ENCODE data around the gene SPHK2. TPM values are rescaled to one million over a fixed set of nuclear protein-coding genes. Genes with fewer than 3 reads are reported as not detected.
"Not testable (repeated sequence)": the region's sequence is repeated elsewhere in the genome, so short reads cannot be mapped to it uniquely, and the experiment has no call there.

SPHK2 gene
- total and polyA plus RNA-seq, 2 experiments from 2014 or later = 22.5 to 25.3 TPM

DNA sequence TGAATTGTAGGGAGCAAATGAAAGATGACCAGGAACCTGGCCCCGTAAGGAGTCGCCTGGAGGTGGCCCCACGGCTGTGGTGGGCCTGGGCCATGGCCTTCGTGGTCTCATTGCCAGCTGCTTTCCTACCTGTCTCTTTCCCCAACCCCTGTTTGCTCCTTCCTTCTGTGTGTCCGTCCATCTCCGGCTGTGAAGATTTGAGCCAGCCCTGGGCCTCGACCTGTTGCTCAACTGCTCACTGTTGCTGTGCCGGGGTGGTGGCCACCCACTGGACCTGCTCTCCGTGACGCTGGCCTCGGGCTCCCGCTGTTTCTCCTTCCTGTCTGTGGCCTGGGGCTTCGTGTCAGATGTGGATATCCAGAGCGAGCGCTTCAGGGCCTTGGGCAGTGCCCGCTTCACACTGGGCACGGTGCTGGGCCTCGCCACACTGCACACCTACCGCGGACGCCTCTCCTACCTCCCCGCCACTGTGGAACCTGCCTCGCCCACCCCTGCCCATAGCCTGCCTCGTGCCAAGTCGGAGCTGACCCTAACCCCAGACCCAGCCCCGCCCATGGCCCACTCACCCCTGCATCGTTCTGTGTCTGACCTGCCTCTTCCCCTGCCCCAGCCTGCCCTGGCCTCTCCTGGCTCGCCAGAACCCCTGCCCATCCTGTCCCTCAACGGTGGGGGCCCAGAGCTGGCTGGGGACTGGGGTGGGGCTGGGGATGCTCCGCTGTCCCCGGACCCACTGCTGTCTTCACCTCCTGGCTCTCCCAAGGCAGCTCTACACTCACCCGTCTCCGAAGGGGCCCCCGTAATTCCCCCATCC lies 9.4 kb downstream of the SPHK2 start:
- no peak overlapping the region for H3K27ac ChIP-seq
- no peak overlapping the region for H3K4me3 ChIP-seq
- H3K27me3 ChIP-seq = no peaks in the 10 kb centered on the region
- TF ChIP-seq, protein P1, sequence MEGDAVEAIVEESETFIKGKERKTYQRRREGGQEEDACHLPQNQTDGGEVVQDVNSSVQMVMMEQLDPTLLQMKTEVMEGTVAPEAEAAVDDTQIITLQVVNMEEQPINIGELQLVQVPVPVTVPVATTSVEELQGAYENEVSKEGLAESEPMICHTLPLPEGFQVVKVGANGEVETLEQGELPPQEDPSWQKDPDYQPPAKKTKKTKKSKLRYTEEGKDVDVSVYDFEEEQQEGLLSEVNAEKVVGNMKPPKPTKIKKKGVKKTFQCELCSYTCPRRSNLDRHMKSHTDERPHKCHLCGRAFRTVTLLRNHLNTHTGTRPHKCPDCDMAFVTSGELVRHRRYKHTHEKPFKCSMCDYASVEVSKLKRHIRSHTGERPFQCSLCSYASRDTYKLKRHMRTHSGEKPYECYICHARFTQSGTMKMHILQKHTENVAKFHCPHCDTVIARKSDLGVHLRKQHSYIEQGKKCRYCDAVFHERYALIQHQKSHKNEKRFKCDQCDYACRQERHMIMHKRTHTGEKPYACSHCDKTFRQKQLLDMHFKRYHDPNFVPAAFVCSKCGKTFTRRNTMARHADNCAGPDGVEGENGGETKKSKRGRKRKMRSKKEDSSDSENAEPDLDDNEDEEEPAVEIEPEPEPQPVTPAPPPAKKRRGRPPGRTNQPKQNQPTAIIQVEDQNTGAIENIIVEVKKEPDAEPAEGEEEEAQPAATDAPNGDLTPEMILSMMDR (IDR thresholded peaks at IDR 0.05; ENCODE audit: low read depth, low read length) = no peak
- H3K9me3 ChIP-seq (ENCODE audit: low read depth) = no peaks in the 10 kb centered on the region
- no peak for DNase-seq (ENCODE audit: low read depth in 1 of 2, low spot score in 1 of 2)
- no peaks in the 10 kb centered on the region for H3K36me3 ChIP-seq
- peaks cover 9% of the 10 kb centered on the region for H3K4me1 ChIP-seq (ENCODE audit: low read depth)

DNA sequence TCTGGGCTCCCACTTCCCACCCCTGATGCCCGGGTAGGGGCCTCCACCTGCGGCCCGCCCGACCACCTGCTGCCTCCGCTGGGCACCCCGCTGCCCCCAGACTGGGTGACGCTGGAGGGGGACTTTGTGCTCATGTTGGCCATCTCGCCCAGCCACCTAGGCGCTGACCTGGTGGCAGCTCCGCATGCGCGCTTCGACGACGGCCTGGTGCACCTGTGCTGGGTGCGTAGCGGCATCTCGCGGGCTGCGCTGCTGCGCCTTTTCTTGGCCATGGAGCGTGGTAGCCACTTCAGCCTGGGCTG lies 9.9 kb downstream of the SPHK2 start:
- no peak overlapping the region for H3K4me3 ChIP-seq
- no peak for DNase-seq (ENCODE audit: low read depth in 1 of 2, low spot score in 1 of 2)
- no peaks in the 10 kb centered on the region for H3K27me3 ChIP-seq
- H3K36me3 ChIP-seq = no peaks in the 10 kb centered on the region
- no peak overlapping the region for H3K27ac ChIP-seq
- TF ChIP-seq, protein P1 (IDR thresholded peaks at IDR 0.05; ENCODE audit: low read depth, low read length) = no peak
- no peaks in the 10 kb centered on the region for H3K9me3 ChIP-seq (ENCODE audit: low read depth)
- H3K4me1 ChIP-seq (ENCODE audit: low read depth) = peaks cover 15% of the 10 kb centered on the region

DNA sequence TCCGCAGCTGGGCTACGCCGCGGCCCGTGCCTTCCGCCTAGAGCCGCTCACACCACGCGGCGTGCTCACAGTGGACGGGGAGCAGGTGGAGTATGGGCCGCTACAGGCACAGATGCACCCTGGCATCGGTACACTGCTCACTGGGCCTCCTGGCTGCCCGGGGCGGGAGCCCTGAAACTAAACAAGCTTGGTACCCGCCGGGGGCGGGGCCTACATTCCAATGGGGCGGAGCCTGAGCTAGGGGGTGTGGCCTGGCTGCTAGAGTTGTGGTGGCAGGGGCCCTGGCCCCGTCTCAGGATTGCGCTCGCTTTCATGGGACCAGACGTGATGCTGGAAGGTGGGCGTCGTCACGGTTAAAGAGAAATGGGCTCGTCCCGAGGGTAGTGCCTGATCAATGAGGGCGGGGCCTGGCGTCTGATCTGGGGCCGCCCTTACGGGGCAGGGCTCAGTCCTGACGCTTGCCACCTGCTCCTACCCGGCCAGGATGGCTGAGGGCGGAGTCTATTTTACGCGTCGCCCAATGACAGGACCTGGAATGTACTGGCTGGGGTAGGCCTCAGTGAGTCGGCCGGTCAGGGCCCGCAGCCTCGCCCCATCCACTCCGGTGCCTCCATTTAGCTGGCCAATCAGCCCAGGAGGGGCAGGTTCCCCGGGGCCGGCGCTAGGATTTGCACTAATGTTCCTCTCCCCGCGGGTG lies 10.4 kb downstream of the SPHK2 start:
- H3K9me3 ChIP-seq (ENCODE audit: low read depth) = no peaks in the 10 kb centered on the region
- TF ChIP-seq, protein P1 (IDR thresholded peaks at IDR 0.05; ENCODE audit: low read depth, low read length) = no peak
- no peak overlapping the region for H3K4me3 ChIP-seq
- H3K27me3 ChIP-seq = no peaks in the 10 kb centered on the region
- H3K27ac ChIP-seq = no peak overlapping the region
- H3K4me1 ChIP-seq (ENCODE audit: low read depth) = peaks cover 16% of the 10 kb centered on the region
- peak; percentile 46 to 85 for DNase-seq (ENCODE audit: low read depth in 1 of 2, low spot score in 1 of 2)
- H3K36me3 ChIP-seq = no peaks in the 10 kb centered on the region

DNA sequence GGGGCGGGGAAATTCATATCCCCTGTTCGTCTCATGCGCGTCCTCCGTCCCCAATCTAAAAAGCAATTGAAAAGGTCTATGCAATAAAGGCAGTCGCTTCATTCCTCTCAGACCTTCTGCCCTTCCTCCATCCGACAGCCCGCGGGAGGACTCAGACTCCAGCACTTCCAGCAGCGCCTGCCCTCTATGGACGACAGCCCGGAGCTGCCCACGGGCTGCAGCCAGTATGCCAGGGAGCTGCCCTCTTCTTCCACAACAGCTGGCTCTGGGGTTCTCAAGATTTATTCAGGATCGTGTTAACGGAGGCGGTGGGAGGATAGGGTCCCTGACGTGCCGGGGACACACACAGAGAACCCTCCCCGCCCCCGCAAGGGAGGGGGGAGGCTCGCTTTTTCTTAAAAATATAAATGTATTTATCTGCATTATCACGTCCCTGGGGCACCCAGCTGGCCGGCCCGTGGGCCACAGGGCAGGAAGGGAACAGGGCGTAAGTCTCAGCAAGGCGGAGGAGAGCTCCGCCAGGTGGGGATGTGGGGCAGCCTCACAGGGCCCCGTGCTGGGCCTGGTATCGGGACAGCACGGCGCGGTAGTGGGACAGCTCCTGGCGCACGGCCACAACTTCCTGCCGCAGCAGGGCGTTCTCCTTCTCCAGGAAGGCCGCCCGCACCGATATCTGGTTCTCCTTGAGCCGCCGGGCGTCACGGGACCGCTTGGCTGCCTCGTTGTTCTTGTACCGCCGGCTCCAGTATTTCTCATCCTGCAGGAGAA lies 11.2 kb downstream of the SPHK2 start:
- Histone ChIP-seq H3K27ac (no peak overlapping the region), H3K4me3 (no peak overlapping the region), H3K4me1 (ENCODE audit: low read depth) (peaks cover 12% of the 10 kb centered on the region), H3K27me3 (no peaks in the 10 kb centered on the region), H3K36me3 (no peaks in the 10 kb centered on the region), H3K9me3 (ENCODE audit: low read depth) (no peaks in the 10 kb centered on the region)
- TF ChIP-seq, protein P1 (IDR thresholded peaks at IDR 0.05; ENCODE audit: low read depth, low read length) = no peak
- DNase-seq (ENCODE audit: low read depth in 1 of 2, low spot score in 1 of 2) = peak; percentile 53 to 85

DNA sequence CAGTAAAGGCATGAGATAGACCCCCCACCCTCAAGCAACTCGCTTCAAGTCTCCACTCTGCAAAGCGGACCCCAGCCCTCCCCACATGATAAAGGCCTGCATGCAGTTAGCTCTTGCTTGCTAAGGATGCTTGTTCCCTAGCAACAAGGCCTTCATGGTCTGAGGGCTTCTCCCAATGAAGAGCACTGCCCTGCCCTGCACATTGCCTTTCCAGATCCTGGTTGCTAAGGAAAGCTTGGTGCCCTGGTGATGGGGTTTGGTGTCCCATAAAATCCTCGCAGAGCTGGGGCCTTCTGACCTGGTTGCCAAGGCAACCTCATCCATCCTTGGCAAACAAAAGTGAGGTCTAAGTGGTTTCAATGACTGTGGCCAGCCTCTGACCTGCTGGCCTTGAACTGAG lies 11.9 kb downstream of the SPHK2 start:
- no peak for DNase-seq (ENCODE audit: low read depth in 1 of 2, low spot score in 1 of 2)
- TF ChIP-seq, protein P1 (IDR thresholded peaks at IDR 0.05; ENCODE audit: low read depth, low read length) = no peak
- Histone ChIP-seq H3K27ac (no peak overlapping the region), H3K4me3 (no peak overlapping the region), H3K27me3 (no peaks in the 10 kb centered on the region), H3K36me3 (no peaks in the 10 kb centered on the region), H3K4me1 (ENCODE audit: low read depth) (peaks cover 12% of the 10 kb centered on the region), H3K9me3 (ENCODE audit: low read depth) (no peaks in the 10 kb centered on the region)

DNA sequence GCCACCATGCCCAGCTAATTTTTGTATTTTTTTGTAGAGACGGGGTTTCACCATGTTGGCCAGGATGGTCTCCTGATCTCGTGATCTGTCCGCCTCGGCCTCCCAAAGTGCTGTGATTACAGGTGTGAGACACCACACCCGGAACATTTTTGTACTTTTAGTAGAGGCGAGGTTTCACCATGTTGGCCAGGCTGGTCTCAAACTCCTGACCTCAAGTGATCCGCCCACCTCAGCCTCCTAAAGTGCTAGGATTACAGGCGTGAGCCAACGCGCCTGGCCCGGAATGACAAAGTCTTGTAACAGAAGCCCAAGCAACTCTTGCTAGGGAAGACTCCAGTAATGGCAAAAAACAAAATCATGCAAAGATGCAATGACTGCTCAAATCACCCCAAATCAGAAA lies 13.0 kb downstream of the SPHK2 start:
- H3K4me1 ChIP-seq (ENCODE audit: low read depth) = peaks cover 12% of the 10 kb centered on the region

More for the DNA sequence above, 13.0 kb downstream of the SPHK2 start:
- H3K4me3 ChIP-seq; H3K27me3 ChIP-seq; H3K27ac ChIP-seq; DNase-seq (ENCODE audit: low read depth in 1 of 2, low spot score in 1 of 2); H3K9me3 ChIP-seq (ENCODE audit: low read depth); H3K36me3 ChIP-seq: not testable (repeated sequence)

All from cardiac muscle cell (in vitro differentiated cells and primary cell).